DMS114 treated with DMSO at 0.1 percent for 48 hours (cell line): ENCODE data around the gene LETM1.
"Not testable (repeated sequence)": the region's sequence is repeated elsewhere in the genome, so short reads cannot be mapped to it uniquely, and the experiment has no call there.

Experiments
- DNase-seq: peaks from one replicate; lab custom pipeline; 2025; ENCODE audit not compliant: unreplicated experiment; lab: John Stamatoyannopoulos, UW

Gene LETM1

DNA sequence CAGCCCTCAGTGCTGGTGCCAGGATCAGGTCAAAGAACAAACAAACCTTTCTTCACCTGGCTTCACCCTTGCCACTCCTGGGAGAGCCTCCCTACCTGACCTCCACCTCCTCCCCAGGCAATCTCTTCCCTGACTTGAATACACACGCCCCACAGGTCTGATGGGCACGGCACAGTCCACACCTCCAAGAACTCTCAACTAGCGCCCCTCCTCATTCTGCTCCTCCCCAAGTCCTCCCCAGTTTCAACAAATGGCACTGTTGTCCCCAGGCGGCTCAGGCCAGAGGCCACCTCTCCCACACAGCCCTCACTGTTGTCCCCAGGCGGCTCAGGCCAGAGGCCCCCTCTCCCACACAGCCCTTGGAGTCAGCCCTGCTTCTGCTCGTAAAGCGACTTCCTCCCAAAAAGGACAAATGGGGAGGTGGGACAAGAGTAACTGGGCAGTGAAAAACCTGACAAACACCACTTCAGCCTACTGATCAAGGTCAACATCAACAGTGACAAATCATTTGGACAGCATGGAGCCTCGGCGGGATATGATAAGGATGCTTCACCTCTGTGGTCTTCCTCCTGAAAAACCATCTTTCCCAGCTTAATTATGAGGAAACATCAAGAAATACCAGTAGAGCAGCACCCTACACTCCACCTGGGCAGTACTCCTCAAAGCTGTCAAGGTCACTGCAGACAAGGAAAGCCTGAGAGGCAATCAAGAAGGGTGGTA lies 2.9 kb downstream of the LETM1 start:
- no peak for DNase-seq

DNA sequence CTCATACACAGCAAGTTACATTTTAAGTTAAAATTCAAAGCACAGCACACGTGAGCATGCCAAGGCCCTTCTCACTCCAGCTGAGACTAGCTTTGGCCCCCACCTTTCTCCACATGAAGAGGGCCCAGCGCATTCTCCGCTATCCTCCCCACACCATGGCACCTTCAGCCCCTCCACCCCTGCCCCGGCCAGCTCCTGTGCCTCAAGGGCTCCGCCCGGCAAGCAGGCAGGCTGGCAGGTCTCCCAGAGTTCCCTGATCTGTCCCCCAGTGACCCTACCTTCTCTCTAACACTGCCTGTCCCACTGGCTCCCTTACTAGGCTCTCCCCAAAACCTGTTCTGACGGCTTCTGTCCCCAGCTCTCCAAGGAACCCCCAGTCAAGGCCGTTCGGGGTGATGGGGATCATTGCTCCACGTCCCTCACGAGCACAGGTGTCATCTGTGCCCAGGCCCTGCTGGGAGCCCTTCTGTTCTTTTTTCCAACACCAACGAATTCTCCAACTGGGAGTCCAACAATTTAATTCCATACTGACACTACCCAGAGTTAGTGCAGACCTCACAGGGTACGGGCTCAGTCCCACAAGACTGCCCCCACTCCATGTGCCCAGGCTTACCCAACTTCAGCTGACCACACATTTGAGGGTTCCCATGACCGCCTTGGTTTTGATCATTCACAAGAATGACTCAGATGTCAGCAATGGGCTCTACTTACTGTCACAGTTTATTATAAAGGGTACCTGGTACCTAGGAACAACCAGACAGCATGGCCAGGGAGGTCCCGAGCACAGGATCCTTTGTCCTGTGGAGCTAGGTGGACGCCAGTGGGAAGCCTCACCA lies 4.2 kb downstream of the LETM1 start:
- no peak for DNase-seq

- DNase-seq = no peak
Measured at GRCh38 chr4:1851160-1851559, 4.8 kb downstream of the LETM1 start.

- DNase-seq = no peak
Measured at GRCh38 chr4:1850276-1850675, 5.7 kb downstream of the LETM1 start.

- no peak for DNase-seq
Measured at GRCh38 chr4:1846580-1846979, 9.4 kb downstream of the LETM1 start.

- not testable (repeated sequence) for DNase-seq
Measured at GRCh38 chr4:1844618-1845017, 11.3 kb downstream of the LETM1 start.

DNA sequence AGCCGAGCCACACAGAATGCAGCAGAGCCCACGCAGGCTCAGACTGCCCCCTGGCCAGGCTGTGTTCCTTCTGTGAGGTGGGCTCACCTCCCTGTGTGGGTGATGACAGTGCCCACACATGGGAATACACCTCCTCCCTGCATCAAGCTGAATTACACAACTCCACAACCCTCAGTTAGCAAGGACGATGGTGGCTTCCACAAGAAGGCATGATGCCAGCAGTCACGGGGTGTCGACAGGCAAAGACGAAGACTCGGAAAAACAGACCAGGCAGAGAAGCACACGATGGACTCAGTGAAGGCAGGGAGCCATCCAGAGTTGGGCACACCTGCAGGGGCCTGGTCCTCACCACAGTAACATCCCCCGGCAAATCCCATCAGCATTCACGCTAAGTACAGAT lies 12.1 kb downstream of the LETM1 start:
- no peak for DNase-seq

DNA sequence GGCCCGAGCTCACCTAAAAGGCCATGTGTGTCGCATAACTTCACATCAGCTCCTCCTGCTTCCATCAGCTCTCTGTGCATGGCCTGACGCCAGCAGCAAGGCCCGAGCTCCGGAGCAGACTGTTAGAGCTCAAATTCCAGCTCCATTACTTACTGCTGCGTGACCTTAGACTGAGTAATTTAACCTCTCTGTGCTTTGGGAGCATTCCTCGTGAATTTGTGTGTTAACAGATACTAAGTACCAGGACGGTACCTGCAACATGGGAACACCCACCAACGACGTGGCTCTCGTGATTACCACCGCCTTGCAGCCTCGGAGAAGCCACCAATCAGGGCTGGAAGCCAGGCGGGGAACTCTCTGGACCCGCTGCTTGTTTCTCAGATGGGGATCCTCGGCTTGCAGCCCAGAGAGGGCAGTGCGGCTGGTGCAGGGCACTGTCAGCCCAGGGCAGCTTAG lies 12.9 kb downstream of the LETM1 start:
- DNase-seq = no peak

- no peak for DNase-seq
Measured at GRCh38 chr4:1842339-1842895, 13.5 kb downstream of the LETM1 start.

DNA sequence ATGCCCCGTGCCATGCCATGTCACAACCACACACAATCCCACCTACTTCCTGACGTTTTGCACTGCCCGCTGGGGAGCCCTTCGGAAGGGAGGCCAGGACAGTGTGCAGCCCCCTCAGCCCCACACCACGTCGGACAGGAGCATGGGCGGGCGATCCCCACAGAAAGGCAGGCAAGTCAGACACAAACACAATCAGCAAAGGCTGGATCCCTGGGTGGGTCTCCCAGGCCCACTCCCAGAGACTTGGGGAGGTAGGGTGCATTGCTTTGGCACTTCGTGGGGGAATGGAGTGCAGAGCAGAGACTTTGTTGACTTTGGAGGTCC lies 14.1 kb downstream of the LETM1 start:
- no peak for DNase-seq

GRCh38 chr4:1841201-1841886 lies 14.6 kb downstream of the LETM1 start:
- DNase-seq = no peak

DNA sequence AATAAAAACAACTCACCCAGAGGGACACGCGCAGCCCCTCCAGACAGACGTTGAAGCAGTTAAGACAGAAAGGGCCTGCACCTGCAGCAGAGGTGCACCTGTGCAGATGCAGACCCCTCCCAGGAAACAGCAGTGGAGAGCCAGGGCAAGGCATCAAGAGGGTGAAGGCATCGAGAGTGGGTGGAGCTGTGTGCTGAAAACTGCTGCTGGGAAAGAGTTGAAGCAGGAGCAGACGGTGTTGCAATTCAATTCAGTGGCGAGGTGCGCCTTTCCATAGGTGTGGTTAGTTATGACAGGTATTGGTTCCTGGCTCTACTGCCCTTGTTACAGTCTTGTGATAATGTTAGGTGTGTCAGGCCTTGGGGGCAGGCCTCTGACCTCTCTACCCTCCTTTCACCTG lies 16.7 kb downstream of the LETM1 start:
- no peak for DNase-seq

- DNase-seq = no peak
Measured at GRCh38 chr4:1837069-1837468, 18.9 kb downstream of the LETM1 start.

GRCh38 chr4:1836650-1837049 lies 19.3 kb downstream of the LETM1 start:
- no peak for DNase-seq

DNA sequence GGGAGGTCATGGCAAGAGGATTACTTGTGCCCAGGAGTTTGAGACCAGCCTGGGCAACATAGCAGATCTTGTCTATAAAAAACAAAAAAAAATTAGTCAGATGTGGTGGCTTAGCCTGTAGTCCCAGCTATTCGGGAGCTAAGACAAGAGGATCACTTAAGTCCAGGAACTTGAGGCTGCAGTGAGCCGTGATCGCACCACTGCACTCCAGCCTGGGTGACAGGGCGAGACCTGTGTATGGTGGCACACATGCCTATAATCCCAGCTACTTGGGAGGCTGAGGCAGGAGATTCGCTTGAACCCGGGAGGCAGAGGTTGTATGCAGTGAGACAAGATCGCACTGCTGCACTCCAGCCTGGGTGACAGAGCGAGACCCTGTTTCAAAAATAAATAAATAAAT lies 20.1 kb downstream of the LETM1 start:
- not testable (repeated sequence) for DNase-seq

DNA sequence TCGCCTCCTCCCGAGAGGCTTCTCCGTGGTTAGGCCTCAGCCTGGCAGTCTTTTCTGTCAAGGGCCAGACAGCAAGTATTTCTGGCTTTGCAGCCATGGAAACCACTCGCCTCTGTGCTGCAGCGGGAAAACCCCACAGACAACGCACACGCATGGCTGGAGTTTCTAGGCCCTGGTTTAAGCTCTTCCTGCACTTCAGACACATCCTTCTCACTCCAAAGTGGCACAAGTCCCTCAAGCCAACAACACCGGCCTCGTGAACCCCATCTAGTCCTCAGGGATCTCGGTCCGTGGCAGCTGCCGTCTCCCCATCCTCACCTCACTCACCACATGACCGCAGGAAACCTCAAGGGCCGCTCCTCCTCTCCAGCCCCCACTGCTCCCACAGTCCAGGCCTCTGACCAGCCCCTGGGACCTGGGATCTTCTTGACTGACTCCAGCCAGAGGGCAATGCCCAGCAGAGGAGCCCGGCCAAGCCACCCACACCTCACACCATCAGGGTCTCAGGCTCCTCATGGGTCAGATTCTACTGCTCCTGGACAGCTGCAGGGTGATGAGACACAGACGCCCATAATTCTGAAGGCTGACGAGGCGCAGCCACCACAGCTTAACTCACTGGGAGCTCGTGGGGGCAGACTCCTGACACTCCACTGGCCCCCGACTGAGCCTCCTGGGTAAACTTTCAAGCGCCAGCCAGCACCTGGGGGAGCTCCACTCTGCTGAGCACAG lies 21.7 kb downstream of the LETM1 start:
- DNase-seq = no peak

GRCh38 chr4:1833307-1834046 lies 22.5 kb downstream of the LETM1 start:
- DNase-seq = no peak

- no peak for DNase-seq
Measured at GRCh38 chr4:1832690-1833089, 23.3 kb downstream of the LETM1 start.

DNA sequence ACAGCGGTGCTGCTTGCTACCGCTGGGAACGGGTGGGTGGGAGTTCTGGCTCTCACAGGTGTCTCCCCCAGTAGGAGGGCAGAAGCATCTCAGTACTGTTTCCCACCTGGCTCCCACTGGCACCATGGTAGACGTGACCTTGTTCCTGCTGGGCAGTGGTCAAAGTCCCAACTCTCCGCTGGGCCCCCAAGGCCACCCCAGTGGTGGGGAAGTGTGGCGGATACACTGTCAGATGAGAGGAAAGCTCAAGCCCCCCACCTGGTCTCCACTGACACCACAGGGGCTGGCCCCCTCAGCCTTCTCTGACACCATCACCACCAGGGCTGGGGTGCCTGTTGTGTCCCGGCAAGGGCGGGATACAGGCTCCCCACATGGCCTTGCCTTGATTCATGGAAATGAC lies 24.6 kb downstream of the LETM1 start:
- DNase-seq = no peak

DNA sequence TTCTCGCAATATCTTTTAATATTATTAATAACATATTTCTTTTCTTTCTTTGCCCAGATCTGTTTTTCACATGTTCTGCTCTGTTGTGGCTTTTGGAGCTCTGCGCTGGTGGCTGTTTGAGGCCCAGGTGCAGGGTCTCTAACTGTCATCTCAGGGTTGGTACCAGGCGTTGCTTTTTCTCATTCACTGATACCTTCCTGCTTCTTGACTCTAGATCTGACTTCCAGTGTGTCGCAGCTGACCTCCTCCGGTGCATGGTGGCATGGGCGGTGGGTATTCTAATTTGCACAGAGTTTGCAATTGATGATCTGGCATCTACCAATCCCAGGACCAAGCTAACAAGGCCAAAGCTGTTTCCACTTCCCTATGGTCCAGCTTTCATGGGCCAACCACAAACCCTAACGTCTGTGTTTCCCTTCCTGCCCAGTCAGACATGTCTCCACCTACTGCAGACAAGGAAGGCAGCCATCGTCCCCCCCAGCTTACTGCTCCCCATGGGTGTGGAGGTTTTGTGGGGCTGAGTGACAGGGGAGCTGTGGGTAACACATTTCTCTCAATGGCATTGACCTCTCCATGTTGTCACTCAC lies 25.2 kb downstream of the LETM1 start:
- DNase-seq = no peak
